ENCODE results near the gene MYO18A.

MYO18A gene

DNA sequence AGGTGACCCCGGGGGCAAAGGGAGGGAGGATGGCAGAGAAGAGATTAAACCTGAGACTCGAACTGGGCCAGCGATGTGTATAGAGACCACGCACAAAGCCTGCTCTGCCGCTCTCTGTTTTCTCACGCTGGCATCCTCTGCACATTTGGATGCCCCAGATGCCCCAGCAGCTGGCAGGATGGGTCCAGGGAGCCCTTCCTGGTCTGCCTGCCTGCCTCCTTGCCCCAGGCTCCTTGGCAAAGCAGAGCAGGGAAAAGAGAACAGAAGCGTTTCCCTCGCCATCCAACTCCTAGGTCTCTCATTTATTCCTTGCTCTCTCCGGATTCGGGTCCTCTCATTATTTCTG lies 142.5 kb downstream of the MYO18A start:
- peak overlapping the region; percentile 7; the same call in 1 of the 2 replicates for H3K27ac ChIP-seq
- TF ChIP-seq, protein P1, sequence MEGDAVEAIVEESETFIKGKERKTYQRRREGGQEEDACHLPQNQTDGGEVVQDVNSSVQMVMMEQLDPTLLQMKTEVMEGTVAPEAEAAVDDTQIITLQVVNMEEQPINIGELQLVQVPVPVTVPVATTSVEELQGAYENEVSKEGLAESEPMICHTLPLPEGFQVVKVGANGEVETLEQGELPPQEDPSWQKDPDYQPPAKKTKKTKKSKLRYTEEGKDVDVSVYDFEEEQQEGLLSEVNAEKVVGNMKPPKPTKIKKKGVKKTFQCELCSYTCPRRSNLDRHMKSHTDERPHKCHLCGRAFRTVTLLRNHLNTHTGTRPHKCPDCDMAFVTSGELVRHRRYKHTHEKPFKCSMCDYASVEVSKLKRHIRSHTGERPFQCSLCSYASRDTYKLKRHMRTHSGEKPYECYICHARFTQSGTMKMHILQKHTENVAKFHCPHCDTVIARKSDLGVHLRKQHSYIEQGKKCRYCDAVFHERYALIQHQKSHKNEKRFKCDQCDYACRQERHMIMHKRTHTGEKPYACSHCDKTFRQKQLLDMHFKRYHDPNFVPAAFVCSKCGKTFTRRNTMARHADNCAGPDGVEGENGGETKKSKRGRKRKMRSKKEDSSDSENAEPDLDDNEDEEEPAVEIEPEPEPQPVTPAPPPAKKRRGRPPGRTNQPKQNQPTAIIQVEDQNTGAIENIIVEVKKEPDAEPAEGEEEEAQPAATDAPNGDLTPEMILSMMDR (conservative IDR thresholded peaks at IDR 0.05), result no peak

DNA sequence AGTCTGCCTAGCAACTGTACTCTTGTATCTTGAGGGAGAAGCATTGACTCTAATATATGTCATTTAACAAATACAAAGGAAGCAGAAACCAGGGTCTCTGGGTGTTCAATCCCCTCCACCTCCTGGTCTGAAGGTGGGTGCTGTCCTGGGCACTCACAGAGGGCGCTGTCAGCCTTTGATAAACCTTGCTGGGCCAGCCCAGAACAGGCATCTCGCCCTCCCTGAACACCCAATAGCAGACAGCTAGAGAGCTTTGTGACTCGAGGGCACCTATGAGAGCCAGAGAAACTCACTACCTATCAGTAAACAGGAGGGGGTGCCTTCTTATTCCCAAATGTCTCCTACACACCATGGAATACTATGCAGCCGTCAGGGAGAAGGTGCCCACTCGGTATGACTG lies 143.6 kb downstream of the MYO18A start:
- no peak overlapping the region for H3K27ac ChIP-seq
- TF ChIP-seq, protein P1 (conservative IDR thresholded peaks at IDR 0.05), result no peak

DNA sequence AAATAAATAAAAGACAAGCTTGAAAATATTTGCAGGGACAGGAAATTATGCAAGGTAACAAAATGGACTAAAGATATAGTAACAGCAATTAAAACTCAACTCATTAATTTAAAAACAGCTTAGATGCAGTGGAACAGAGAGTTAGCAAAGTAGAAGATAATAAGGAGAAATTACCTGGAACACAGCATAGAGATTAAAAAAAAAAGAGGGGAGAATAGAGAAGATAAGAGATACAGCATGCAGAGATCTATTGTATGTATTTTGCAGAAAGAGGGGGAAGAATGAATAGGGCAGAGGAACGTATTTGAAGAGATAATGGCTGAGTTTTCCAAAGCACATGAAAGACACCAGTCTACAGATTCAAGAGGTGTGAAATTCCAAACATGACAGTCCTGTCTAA lies 145.7 kb downstream of the MYO18A start:
- TF ChIP-seq, protein P1 (conservative IDR thresholded peaks at IDR 0.05), result no peak
- H3K27ac ChIP-seq, result no peak overlapping the region

DNA sequence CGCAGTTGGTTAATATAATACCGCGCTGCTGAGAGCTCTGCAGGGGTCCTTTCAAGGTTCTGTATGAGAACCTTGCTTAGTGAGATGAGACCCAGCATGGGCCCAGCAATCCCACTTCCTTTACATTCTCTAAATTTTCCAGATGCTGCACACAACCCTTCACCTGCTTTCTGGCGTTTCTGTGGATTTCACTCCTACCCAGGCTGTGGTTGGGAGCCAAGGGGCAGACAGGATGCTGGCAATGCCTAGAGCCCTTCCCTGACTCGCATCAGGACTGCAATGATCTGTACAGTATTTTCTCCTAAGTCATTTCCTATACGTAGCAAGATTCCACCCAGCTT lies 147.4 kb downstream of the MYO18A start:
- TF ChIP-seq, protein P1 (conservative IDR thresholded peaks at IDR 0.05), result no peak
- no peak overlapping the region for H3K27ac ChIP-seq

DNA sequence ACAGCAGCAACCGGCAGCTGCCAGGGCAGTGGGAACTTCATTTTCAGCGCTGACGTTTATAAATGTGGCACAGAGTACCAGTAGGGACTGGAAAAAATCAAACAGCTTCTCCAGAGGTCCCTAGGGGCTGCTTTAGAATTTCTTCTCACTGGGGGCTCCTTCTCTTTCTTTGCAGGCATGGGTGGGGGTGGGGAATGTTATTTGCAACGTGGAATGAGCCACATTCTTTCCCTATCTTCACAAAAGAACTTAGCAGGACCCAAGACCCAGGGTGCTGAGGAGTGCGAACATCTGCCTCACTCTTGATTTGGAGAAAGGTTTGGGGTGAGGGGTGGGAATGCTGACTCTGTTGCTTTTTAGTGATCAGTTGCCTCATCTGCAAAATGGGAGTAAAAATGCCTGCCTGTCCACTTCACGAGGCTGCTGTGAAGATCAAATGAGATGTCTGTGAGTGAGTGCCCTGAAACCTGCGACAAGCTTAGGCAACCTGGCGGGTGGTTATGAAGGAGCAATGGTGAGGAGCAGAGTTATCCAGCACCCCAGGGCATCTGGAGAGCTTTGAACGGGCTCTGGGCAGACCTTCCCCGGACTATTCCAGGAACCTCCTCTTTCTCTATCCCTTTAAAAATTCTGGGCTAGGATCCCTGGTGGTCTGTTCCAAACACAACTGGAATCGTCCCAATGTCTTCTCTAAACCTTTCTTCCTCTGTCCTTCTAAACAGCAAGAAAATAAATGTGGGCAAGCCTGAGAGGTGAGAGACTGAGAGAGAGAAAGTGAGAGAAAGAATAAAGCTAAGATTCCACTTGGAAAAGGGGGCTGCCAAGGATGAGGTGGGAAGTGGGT lies 148.0 kb downstream of the MYO18A start:
- TF ChIP-seq, protein P1 (conservative IDR thresholded peaks at IDR 0.05), result no peak
- no peak overlapping the region for H3K27ac ChIP-seq

DNA sequence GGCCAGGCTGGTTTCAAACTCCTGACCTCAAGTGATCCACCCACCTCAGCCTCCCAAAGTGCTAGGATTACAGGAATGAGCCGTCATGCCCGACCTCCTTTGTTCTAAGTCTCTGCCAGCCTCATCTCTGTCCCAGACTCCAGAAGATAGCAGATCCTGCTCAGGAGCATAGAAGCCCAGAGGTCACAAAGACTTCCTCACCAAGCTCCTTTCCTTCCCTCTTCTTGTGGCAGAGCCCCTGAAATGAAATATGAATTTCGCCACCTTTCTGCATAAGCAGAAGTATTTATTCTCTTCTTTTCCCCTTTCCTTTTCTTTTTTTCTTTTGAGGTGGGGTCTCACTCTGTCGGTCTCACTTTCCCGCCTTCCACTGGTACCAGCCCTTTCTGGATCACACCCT lies 148.7 kb downstream of the MYO18A start:
- H3K27ac ChIP-seq, result no peak overlapping the region
- TF ChIP-seq, protein P1 (conservative IDR thresholded peaks at IDR 0.05), result no peak

DNA sequence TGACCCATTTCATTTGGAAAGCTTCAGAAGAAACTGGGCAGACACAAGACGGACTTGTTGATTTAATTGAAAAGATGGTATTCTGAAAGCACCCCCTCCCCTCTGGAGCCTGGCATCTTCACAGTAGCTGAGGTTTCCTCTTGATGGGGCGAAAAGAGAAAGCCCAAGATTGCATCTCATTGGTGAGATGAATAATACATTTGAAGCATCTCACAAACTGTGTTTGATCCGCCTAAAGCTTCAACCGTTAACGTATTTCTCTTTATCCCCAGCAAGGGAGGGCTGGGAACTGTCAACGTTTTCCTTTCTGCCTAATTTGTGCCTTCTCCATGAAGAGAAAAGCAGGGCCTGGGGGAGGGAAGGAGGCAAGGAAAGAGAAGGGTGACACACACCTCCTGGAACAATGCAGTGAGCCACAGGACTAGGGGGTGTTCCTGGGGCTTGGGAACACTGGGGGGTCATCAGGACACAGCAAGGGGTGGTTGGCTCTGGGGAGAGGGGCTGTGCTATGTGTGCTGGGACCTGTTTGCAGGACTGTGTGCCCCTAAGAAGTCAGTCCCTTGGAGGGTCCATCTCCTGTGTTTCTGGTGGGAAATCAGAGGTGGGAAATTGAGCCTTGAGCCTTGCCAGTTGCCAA lies 155.8 kb downstream of the MYO18A start:
- TF ChIP-seq, protein P1 (conservative IDR thresholded peaks at IDR 0.05), result no peak
- no peak overlapping the region for H3K27ac ChIP-seq
